Hepatocyte (in vitro differentiated cells): ENCODE data around the gene HMGXB3.

Experiments used
- EZH2 ChIP-seq: fragments of 200-600 bp; sonication (generic); IDR thresholded peaks from 2 replicates; pipeline ENCODE4 v1.6.1; 2016; ENCODE audit warnings: antibody characterized with exemption, mild to moderate bottlenecking, borderline replicate concordance
- EZH2phosphoT487 ChIP-seq: fragments of 200-600 bp; sonication (generic); IDR thresholded peaks from one replicate; pipeline ENCODE4 v1.6.1; 2018; ENCODE audit warnings: antibody characterized with exemption, mild to moderate bottlenecking, low read depth, moderate library complexity; ENCODE audit not compliant: unreplicated experiment, severe bottlenecking
- TF ChIP-seq, protein P1 (sequence below): fragments of 200-600 bp; sonication (generic); IDR thresholded peaks from 2 replicates; pipeline ENCODE4 v1.5.1; 2016; ENCODE audit warnings: antibody characterized with exemption, mild to moderate bottlenecking; ENCODE audit not compliant: poor library complexity

DNA sequence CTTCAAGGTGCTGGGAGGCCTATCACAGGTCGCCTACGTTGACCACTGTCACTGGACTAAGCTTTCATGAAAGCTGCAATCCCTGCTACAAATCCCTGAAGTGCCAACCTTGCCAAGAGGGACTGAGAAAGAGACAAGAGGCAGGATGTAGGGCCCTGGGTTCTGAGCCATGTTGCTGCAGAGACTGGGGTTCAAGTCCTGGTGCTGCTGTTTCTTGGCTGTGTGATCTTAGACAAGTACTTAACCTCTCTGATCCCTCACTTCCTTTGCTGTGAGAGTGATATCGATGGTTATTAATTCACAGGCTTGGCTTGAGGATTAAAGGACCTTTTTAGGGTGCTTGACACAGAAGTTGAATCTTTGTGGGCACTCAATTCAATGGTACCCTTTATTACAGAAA is 70.3 kb downstream of the HMGXB3 start:
- TF ChIP-seq EZH2 (no peak), EZH2phosphoT487 (no peak)
- TF ChIP-seq, protein P1, sequence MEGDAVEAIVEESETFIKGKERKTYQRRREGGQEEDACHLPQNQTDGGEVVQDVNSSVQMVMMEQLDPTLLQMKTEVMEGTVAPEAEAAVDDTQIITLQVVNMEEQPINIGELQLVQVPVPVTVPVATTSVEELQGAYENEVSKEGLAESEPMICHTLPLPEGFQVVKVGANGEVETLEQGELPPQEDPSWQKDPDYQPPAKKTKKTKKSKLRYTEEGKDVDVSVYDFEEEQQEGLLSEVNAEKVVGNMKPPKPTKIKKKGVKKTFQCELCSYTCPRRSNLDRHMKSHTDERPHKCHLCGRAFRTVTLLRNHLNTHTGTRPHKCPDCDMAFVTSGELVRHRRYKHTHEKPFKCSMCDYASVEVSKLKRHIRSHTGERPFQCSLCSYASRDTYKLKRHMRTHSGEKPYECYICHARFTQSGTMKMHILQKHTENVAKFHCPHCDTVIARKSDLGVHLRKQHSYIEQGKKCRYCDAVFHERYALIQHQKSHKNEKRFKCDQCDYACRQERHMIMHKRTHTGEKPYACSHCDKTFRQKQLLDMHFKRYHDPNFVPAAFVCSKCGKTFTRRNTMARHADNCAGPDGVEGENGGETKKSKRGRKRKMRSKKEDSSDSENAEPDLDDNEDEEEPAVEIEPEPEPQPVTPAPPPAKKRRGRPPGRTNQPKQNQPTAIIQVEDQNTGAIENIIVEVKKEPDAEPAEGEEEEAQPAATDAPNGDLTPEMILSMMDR, result no peak
